DND-41 (cell line): ENCODE results near the gene ANKRD13B.
A peak's percentile ranks its signal among the peaks of the same experiment; 100 is the strongest.

ENCODE experiments used
- ATAC-seq: fragments of 200-7000 bp; cut with Tn5 transposase; 3 replicates; pipeline ENCODE4 v1.9.1; 2021; ENCODE audit warnings: low read depth; ENCODE audit not compliant: insufficient read depth
- DNase-seq: peaks from one replicate; pipeline ENCODE4 v3.0.0-alpha.2; 2020
- H2AFZ ChIP-seq: 2 replicates; pipeline ENCODE4 v1.6.0; 2012; ENCODE audit warnings: low read depth, low read length
- H3K27ac ChIP-seq: 2 replicates; pipeline ENCODE4 v1.5.1; 2012; ENCODE audit warnings: low read length, inconsistent platforms
- H3K27me3 ChIP-seq: fragments of 200-600 bp; sonication (generic); 2 replicates; pipeline ENCODE4 v1.6.0; 2012; ENCODE audit warnings: low read length, mild to moderate bottlenecking, inconsistent platforms; ENCODE audit not compliant: insufficient read depth, poor library complexity
- H3K36me3 ChIP-seq: 2 replicates; pipeline ENCODE4 v1.5.1; 2012; ENCODE audit warnings: low read length, inconsistent platforms; ENCODE audit not compliant: insufficient read depth
- H3K4me1 ChIP-seq: 2 replicates; pipeline ENCODE4 v1.5.1; 2012; ENCODE audit warnings: mild to moderate bottlenecking, low read length; ENCODE audit not compliant: insufficient read depth
- H3K4me2 ChIP-seq: 2 replicates; pipeline ENCODE4 v1.6.0; 2012; ENCODE audit warnings: mild to moderate bottlenecking, moderate library complexity, low read length, inconsistent platforms; ENCODE audit not compliant: insufficient read depth
- H3K4me3 ChIP-seq, 2 experiments: fragments of 200-600 bp in 1 of 2; shearing (Covaris generic) in 1 of 2; 2 replicates each; pipeline ENCODE4 v1.5.1; 2012 to 2016; ENCODE audit warnings: inconsistent platforms in 2 of 2, low read length in 2 of 2, mild to moderate bottlenecking in 2 of 2, low read depth in 1 of 2, moderate library complexity in 1 of 2
- H3K79me2 ChIP-seq: 2 replicates; pipeline ENCODE4 v1.6.0; 2012; ENCODE audit warnings: low read length, inconsistent platforms; ENCODE audit not compliant: insufficient read depth
- H3K9ac ChIP-seq: 2 replicates; pipeline ENCODE4 v1.6.0; 2012; ENCODE audit warnings: low read depth, mild to moderate bottlenecking, inconsistent platforms, low read length, moderate library complexity
- H3K9me3 ChIP-seq: 2 replicates; pipeline ENCODE4 v1.5.1; 2012; ENCODE audit warnings: low read length, moderate library complexity, mild to moderate bottlenecking, inconsistent platforms; ENCODE audit not compliant: insufficient read depth, severe bottlenecking
- H4K20me1 ChIP-seq: 2 replicates; pipeline ENCODE4 v1.6.0; 2012; ENCODE audit warnings: low read length; ENCODE audit not compliant: insufficient read depth
- CTCF ChIP-seq: IDR thresholded peaks from 2 replicates; pipeline ENCODE4 v1.5.1; 2012; ENCODE audit warnings: borderline replicate concordance, low read length, moderate library complexity, mild to moderate bottlenecking; ENCODE audit not compliant: poor library complexity, severe bottlenecking; ENCODE audit errors: extremely low read depth
- EZH2 ChIP-seq: IDR thresholded peaks from 3 replicates; pipeline ENCODE4 v1.6.1; 2012; ENCODE audit warnings: borderline replicate concordance, low read depth, mild to moderate bottlenecking, moderate library complexity, low read length, inconsistent platforms; ENCODE audit not compliant: severe bottlenecking

The ANKRD13B gene

DNA sequence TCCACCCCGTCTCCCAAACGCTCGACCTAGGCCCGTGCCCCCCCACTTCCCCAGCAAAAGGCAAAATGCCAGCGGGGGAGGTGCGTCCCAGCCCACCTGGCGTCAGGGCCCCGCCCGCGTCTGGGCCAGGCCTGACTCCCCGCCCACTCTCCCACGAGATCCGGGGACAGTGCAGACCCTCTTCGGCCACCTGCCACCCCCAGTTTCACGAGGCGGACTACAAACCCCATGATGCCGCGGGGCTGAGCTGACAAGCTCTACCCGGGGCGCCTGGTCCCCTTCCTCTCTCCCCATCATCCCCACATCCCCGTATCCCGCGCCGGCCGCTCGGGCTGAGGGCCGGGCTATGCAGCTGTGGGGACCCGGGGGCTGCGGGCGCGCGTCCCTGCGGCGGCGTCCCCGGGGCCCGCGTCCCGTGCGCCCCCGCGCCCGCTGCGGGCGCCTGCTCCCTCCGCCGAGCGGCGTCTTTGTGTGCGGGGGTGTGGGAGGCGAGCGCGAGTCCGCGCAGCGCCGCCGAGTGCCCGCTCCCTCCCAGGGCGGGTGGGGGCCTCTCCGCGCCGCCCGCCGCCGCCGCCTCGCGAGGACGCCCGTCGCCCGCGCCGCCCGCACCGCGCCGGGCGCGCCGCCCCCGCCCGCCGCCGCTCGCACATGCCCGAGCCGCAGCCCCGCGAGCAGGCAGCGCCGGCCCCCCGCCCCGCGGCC lies at the start of gene ANKRD13B:
Gene ANKRD13B, plus strand, starts transcription at position 283 of the 702 bp plus-strand sequence. CDS start 490 bp downstream, outside the sequence.
- Histone ChIP-seq H3K9ac (peak within 1 kb of the TSS; percentile 59), H3K4me1 (peaks cover 59% of the 10 kb centered on the region)

GRCh38 chr17:29544066-29544465 lies 48.9 kb upstream of the ANKRD13B start:
- no peaks in the 10 kb centered on the region for H3K4me1 ChIP-seq
- no peak for DNase-seq
- H2AFZ ChIP-seq: no peak overlapping the region
- no peak overlapping the region for H3K4me2 ChIP-seq
- 0 out of 2 replicates have a peak, but pooled peaks cover 4% of the 10 kb centered on the region for H4K20me1 ChIP-seq
- no peaks in the 10 kb centered on the region for H3K27me3 ChIP-seq
- H3K27ac ChIP-seq: no peak overlapping the region
- no peak overlapping the region for H3K4me3 ChIP-seq
- no peak overlapping the region for H3K9ac ChIP-seq
- TF ChIP-seq EZH2: no peak
- TF ChIP-seq CTCF: no peak
- H3K36me3 ChIP-seq: peaks cover 43% of the 10 kb centered on the region
- H3K9me3 ChIP-seq: no peaks in the 10 kb centered on the region
- ATAC-seq: no peak
- H3K79me2 ChIP-seq: no peaks in the 10 kb centered on the region

More for the DNA sequence above, at the start of gene ANKRD13B:
- ATAC-seq: peak; percentile 17; the same call in 1 of the 3 replicates
- Histone ChIP-seq H3K4me3 (peak within 1 kb of the TSS; percentile 66 to 72; a peak in 3 of 4 replicates), H3K79me2 (peaks cover 28% of the 10 kb centered on the region), H4K20me1 (peaks cover 43% of the 10 kb centered on the region), H3K4me2 (peak within 1 kb of the TSS; percentile 98), H3K27ac (peak within 1 kb of the TSS; percentile 40), H2AFZ (peak within 1 kb of the TSS; percentile 73), H3K27me3 (peaks cover 6% of the 10 kb centered on the region), H3K36me3 (no peaks in the 10 kb centered on the region), H3K9me3 (no peaks in the 10 kb centered on the region)
- no peak for TF ChIP-seq CTCF
- no peak for TF ChIP-seq EZH2
- peak; percentile 62 for DNase-seq

GRCh38 chr17:29546085-29546484 lies 46.8 kb upstream of the ANKRD13B start:
- H3K9ac ChIP-seq: no peak overlapping the region
- TF ChIP-seq CTCF: no peak
- TF ChIP-seq EZH2: no peak
- no peaks in the 10 kb centered on the region for H3K79me2 ChIP-seq
- peaks cover 31% of the 10 kb centered on the region for H3K36me3 ChIP-seq
- DNase-seq: no peak
- no peaks in the 10 kb centered on the region for H3K27me3 ChIP-seq
- no peaks in the 10 kb centered on the region for H3K9me3 ChIP-seq
- H3K4me3 ChIP-seq: no peak overlapping the region
- no peak for ATAC-seq
- no peak overlapping the region for H2AFZ ChIP-seq
- H4K20me1 ChIP-seq: 0 out of 2 replicates have a peak, but pooled peaks cover 4% of the 10 kb centered on the region
- no peak overlapping the region for H3K27ac ChIP-seq
- no peaks in the 10 kb centered on the region for H3K4me1 ChIP-seq
- no peak overlapping the region for H3K4me2 ChIP-seq
